ENCODE results near the gene SLCO4A1.

DNA sequence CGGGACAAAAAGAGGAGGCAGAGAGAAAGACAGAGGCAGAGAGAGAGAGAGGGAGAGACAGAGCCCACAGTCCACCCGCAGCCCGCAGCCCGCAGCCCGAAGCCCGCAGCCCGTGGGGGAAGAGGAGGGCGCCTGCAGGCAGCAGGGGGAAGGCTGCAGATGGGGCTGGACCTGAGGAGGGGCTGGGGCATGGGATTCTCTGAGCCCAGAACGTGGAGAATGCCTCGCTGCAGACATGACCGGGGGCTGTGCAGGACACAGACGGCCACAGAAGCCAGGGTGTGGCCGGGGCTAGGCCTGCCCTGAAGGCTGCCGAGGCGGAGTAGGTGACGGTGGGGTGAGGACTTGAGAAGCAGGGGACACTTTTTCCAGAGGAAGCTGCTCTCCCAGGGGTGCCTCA is 6.5 kb upstream of the SLCO4A1 start:
- TF ChIP-seq, protein P1, sequence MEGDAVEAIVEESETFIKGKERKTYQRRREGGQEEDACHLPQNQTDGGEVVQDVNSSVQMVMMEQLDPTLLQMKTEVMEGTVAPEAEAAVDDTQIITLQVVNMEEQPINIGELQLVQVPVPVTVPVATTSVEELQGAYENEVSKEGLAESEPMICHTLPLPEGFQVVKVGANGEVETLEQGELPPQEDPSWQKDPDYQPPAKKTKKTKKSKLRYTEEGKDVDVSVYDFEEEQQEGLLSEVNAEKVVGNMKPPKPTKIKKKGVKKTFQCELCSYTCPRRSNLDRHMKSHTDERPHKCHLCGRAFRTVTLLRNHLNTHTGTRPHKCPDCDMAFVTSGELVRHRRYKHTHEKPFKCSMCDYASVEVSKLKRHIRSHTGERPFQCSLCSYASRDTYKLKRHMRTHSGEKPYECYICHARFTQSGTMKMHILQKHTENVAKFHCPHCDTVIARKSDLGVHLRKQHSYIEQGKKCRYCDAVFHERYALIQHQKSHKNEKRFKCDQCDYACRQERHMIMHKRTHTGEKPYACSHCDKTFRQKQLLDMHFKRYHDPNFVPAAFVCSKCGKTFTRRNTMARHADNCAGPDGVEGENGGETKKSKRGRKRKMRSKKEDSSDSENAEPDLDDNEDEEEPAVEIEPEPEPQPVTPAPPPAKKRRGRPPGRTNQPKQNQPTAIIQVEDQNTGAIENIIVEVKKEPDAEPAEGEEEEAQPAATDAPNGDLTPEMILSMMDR (conservative IDR thresholded peaks at IDR 0.05; ENCODE audit: low read depth, low read length) = no peak
- TF ChIP-seq EZH2 (IDR thresholded peaks at IDR 0.05; ENCODE audit: low read length, unreplicated experiment) (no peak), EZH2phosphoT487 (IDR thresholded peaks at IDR 0.05; ENCODE audit: borderline replicate concordance, low read length) (no peak)
